Astrocyte (in vitro differentiated cells and primary cell): ENCODE measurements around the gene ERVFRD-1. TPM values are rescaled to one million over a fixed set of nuclear protein-coding genes. Genes with fewer than 3 reads are reported as not detected.

Experiments
- DNase-seq: peaks from one replicate; pipeline ENCODE4 v3.0.0-alpha.2; 2010; ENCODE audit warnings: low read depth
- FAIRE-seq: peaks from 2 replicates; lab custom pipeline; 2011; peaks lifted over from hg19 to GRCh38; lab: Jason Lieb, UNC
- H2AFZ ChIP-seq: 2 replicates; pipeline ENCODE4 v1.6.0; 2012; ENCODE audit warnings: low read depth, low read length, inconsistent platforms
- H3K27ac ChIP-seq: 2 replicates; pipeline ENCODE4 v1.5.1; 2011; ENCODE audit warnings: low read depth, low read length, inconsistent platforms
- H3K27me3 ChIP-seq: 2 replicates; pipeline ENCODE4 v1.6.0; 2011; ENCODE audit warnings: low read length, inconsistent platforms; ENCODE audit not compliant: insufficient read depth
- H3K36me3 ChIP-seq: 2 replicates; pipeline ENCODE4 v1.5.1; 2011; ENCODE audit warnings: low read length, inconsistent platforms; ENCODE audit not compliant: insufficient read depth
- H3K4me1 ChIP-seq: 2 replicates; pipeline ENCODE4 v1.5.1; 2011; ENCODE audit warnings: low read length, inconsistent platforms; ENCODE audit not compliant: insufficient read depth
- H3K4me2 ChIP-seq: 2 replicates; pipeline ENCODE4 v1.6.0; 2012; ENCODE audit warnings: low read length, inconsistent platforms
- H3K4me3 ChIP-seq: 2 replicates; pipeline ENCODE4 v1.5.1; 2011; ENCODE audit warnings: low read depth, mild to moderate bottlenecking, low read length, inconsistent platforms; ENCODE audit not compliant: insufficient read depth
- H3K79me2 ChIP-seq: 2 replicates; pipeline ENCODE4 v1.6.0; 2012; ENCODE audit warnings: mild to moderate bottlenecking, low read length, inconsistent platforms; ENCODE audit not compliant: insufficient read depth
- H3K9ac ChIP-seq: 2 replicates; pipeline ENCODE4 v1.6.0; 2012; ENCODE audit warnings: mild to moderate bottlenecking, low read length, inconsistent platforms
- H3K9me3 ChIP-seq: 2 replicates; pipeline ENCODE4 v1.5.1; 2012; ENCODE audit warnings: low read depth, mild to moderate bottlenecking, low read length, inconsistent platforms; ENCODE audit not compliant: insufficient read depth
- H4K20me1 ChIP-seq: 2 replicates; pipeline ENCODE4 v1.6.0; 2012; ENCODE audit warnings: low read length, inconsistent platforms; ENCODE audit not compliant: insufficient read depth
- H3K27ac Mint-ChIP-seq: one replicate; pipeline ENCODE4 v1.8.0; 2021; ENCODE audit warnings: mild to moderate bottlenecking, mixed read lengths; ENCODE audit not compliant: unreplicated experiment
- H3K27me3 Mint-ChIP-seq: one replicate; pipeline ENCODE4 v1.8.0; 2021; ENCODE audit warnings: low read depth, mixed read lengths; ENCODE audit not compliant: unreplicated experiment
- H3K36me3 Mint-ChIP-seq: one replicate; pipeline ENCODE4 v1.8.0; 2021; ENCODE audit warnings: low read depth, mixed read lengths; ENCODE audit not compliant: unreplicated experiment
- H3K4me1 Mint-ChIP-seq: one replicate; pipeline ENCODE4 v1.8.0; 2021; ENCODE audit warnings: low read depth, mixed read lengths; ENCODE audit not compliant: unreplicated experiment
- H3K4me3 Mint-ChIP-seq: one replicate; pipeline ENCODE4 v1.8.0; 2021; ENCODE audit warnings: mild to moderate bottlenecking, moderate library complexity, mixed read lengths; ENCODE audit not compliant: unreplicated experiment
- H3K9me3 Mint-ChIP-seq: one replicate; pipeline ENCODE4 v1.8.0; 2021; ENCODE audit warnings: mild to moderate bottlenecking, mixed read lengths; ENCODE audit not compliant: unreplicated experiment
- EZH2 ChIP-seq: IDR thresholded peaks from 2 replicates; pipeline ENCODE4 v1.6.1; 2012; ENCODE audit warnings: mild to moderate bottlenecking, low read length, inconsistent platforms; ENCODE audit not compliant: insufficient read depth
- total RNA-seq: library from RNA; stranded (reverse); gene quantifications from 2 replicates; pipeline ENCODE4 v1.2.1, GENCODE V29; 2021
- TF ChIP-seq, protein P1 (sequence below): IDR thresholded peaks from 2 replicates; pipeline ENCODE4 v1.5.1; 2011; ENCODE audit warnings: low read depth, mild to moderate bottlenecking, inconsistent platforms, low read length, moderate library complexity; ENCODE audit not compliant: insufficient read depth

The ERVFRD-1 gene
- total RNA-seq, 1 donor from 2014 or later: not detected

DNA sequence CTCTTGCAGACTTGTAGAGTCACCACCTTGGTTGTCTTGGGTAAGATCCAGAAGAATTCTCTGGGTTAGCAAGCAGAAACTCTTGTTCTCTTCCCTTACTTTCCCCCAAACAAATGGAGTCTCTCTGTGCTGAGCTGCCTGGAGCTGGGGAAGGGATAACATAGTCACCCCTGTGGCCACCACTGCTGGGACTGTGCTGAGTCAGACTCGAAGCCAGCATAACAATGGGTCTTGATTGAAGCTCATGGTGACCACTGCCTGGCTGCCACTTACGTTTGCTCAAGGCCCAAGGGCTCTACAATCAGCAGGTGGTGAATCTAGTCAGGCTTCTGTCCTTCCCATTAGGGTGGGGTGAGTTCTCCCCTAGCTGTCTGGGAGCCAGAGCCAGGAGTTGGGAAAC is 15.4 kb upstream of the ERVFRD-1 start:
- no peak overlapping the region for H2AFZ ChIP-seq
- peaks cover 11% of the 10 kb centered on the region for H3K4me1 ChIP-seq
- FAIRE-seq: no peak
- no peak overlapping the region for H3K4me3 Mint-ChIP-seq
- H3K9ac ChIP-seq: no peak overlapping the region
- peaks cover 14% of the 10 kb centered on the region for H3K4me1 Mint-ChIP-seq
- H3K9me3 Mint-ChIP-seq: peaks cover 3% of the 10 kb centered on the region
- no peaks in the 10 kb centered on the region for H3K27me3 Mint-ChIP-seq
- H3K36me3 ChIP-seq: no peaks in the 10 kb centered on the region
- peaks cover 68% of the 10 kb centered on the region for H3K79me2 ChIP-seq
- no peak for TF ChIP-seq EZH2
- TF ChIP-seq, protein P1, sequence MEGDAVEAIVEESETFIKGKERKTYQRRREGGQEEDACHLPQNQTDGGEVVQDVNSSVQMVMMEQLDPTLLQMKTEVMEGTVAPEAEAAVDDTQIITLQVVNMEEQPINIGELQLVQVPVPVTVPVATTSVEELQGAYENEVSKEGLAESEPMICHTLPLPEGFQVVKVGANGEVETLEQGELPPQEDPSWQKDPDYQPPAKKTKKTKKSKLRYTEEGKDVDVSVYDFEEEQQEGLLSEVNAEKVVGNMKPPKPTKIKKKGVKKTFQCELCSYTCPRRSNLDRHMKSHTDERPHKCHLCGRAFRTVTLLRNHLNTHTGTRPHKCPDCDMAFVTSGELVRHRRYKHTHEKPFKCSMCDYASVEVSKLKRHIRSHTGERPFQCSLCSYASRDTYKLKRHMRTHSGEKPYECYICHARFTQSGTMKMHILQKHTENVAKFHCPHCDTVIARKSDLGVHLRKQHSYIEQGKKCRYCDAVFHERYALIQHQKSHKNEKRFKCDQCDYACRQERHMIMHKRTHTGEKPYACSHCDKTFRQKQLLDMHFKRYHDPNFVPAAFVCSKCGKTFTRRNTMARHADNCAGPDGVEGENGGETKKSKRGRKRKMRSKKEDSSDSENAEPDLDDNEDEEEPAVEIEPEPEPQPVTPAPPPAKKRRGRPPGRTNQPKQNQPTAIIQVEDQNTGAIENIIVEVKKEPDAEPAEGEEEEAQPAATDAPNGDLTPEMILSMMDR: no peak
- no peak overlapping the region for H3K27ac Mint-ChIP-seq
- no peak overlapping the region for H3K27ac ChIP-seq
- H3K4me3 ChIP-seq: no peak overlapping the region
- peak overlapping the region; percentile 34 for H3K4me2 ChIP-seq
- H4K20me1 ChIP-seq: peaks cover 73% of the 10 kb centered on the region
- H3K36me3 Mint-ChIP-seq: peaks cover 13% of the 10 kb centered on the region
- H3K27me3 ChIP-seq: no peaks in the 10 kb centered on the region
- H3K9me3 ChIP-seq: no peaks in the 10 kb centered on the region
- peak; percentile 52 for DNase-seq

DNA sequence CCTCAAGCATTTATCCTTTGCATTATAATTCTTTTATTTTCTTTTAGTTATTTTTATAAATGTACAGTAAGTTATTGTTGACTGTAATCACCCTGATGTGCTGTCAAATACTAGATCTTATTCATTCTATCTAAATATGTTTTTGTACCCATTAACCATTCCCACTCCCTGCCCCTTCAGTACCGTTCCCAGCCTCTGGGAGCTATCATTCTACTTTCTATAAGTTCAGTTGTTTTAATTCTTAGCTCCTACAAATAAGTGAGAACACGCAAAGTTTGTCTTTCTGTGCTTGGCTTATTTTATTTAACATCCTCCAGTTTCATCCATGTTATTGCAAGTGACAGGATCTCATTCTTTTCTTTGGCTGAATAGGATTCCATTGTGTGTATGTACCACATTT is 12.5 kb upstream of the ERVFRD-1 start:
- H3K9me3 Mint-ChIP-seq: peaks cover 3% of the 10 kb centered on the region
- H3K27ac Mint-ChIP-seq: no peak overlapping the region

DNA sequence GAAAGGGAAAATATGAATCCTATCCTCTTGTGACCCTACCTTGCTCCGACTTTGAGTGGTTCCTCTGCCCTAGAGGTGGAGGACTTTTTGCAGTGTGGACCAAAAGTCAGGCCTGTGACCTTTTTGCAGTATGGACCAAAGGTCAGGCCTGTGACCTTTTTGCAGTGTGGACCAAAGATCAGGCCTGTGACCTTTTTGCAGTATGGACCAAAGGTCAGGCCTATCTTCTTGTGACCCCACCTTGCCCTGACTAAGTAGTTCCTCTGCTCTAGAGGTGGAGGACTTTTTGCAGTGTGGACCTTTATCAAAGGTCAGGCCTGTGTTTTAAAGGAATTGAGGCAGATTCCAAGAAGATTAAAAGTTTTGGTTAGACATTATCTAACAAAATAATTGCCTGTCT is 10.9 kb upstream of the ERVFRD-1 start:
- Histone ChIP-seq H3K9ac (no peak overlapping the region), H3K79me2 (peaks cover 80% of the 10 kb centered on the region), H3K9me3 (no peaks in the 10 kb centered on the region), H3K4me1 (peaks cover 16% of the 10 kb centered on the region), H3K4me3 (no peak overlapping the region), H4K20me1 (peaks cover 71% of the 10 kb centered on the region), H3K27me3 (no peaks in the 10 kb centered on the region), H3K4me2 (no peak overlapping the region), H2AFZ (no peak overlapping the region), H3K36me3 (no peaks in the 10 kb centered on the region), H3K27ac (no peak overlapping the region)
- H3K27me3 Mint-ChIP-seq: no peaks in the 10 kb centered on the region
- DNase-seq (no peak), FAIRE-seq (no peak)
- peaks cover 7% of the 10 kb centered on the region for H3K4me1 Mint-ChIP-seq
- peaks cover under 1% of the 10 kb centered on the region for H3K9me3 Mint-ChIP-seq
- no peak overlapping the region for H3K27ac Mint-ChIP-seq
- H3K36me3 Mint-ChIP-seq: peaks cover 9% of the 10 kb centered on the region
- no peak for TF ChIP-seq EZH2
- TF ChIP-seq, protein P1: no peak
- no peak overlapping the region for H3K4me3 Mint-ChIP-seq

More for the DNA sequence above, 12.5 kb upstream of the ERVFRD-1 start:
- Histone ChIP-seq H3K4me1 (peaks cover 16% of the 10 kb centered on the region), H3K79me2 (peaks cover 79% of the 10 kb centered on the region), H3K4me2 (no peak overlapping the region), H3K27me3 (no peaks in the 10 kb centered on the region), H3K36me3 (no peaks in the 10 kb centered on the region), H3K27ac (no peak overlapping the region), H2AFZ (no peak overlapping the region), H3K9me3 (no peaks in the 10 kb centered on the region), H3K4me3 (no peak overlapping the region), H3K9ac (no peak overlapping the region), H4K20me1 (peaks cover 72% of the 10 kb centered on the region)
- FAIRE-seq (no peak), DNase-seq (no peak)
- Mint-ChIP-seq H3K4me3 (no peak overlapping the region), H3K27me3 (no peaks in the 10 kb centered on the region), H3K4me1 (peaks cover 7% of the 10 kb centered on the region), H3K36me3 (peaks cover 12% of the 10 kb centered on the region)
- TF ChIP-seq, protein P1: no peak
- TF ChIP-seq EZH2: no peak
